HCT116 (cell line): Measurements from ENCODE around the gene TRIM29. TPM values are rescaled to one million over a fixed set of nuclear protein-coding genes. Genes with fewer than 3 reads are reported as not detected.

Experiments used
- ATAC-seq: fragments of 200-7000 bp; cut with Tn5 transposase; 2 replicates; pipeline ENCODE4 v1.9.1; 2020; ENCODE audit warnings: mild to moderate bottlenecking, moderate library complexity
- BruUV-seq: library from RNA; stranded (reverse); fragments of 400-500 nt; replicated peaks from 2 replicates; lab custom pipeline; 2021; lab: Mats Ljungman, UMichigan
- CTCF ChIA-PET: fragments of 300-600 bp; sonication (Branson Sonifier 250); formaldehyde crosslinking; loops from one replicate; lab custom pipeline; 2021; ENCODE audit warnings: antibody characterized with exemption; lab: Charles Lee
- POLR2A ChIA-PET: fragments of 300-600, 350-600 bp; sonication (Branson Sonifier 250); formaldehyde crosslinking; loops from one replicate; lab custom pipeline; 2021; ENCODE audit warnings: antibody characterized with exemption; lab: Charles Lee
- RAD21 ChIA-PET, 2 experiments: fragments of 300-600 bp; sonication (Branson Sonifier 250); formaldehyde crosslinking; loops; one replicate each; lab custom pipeline; 2023; ENCODE audit warnings: low total read pairs in 2 of 2; ENCODE audit not compliant: uncharacterized antibody in 2 of 2, unreplicated experiment in 2 of 2, low non-redundant PET in 1 of 2; lab: Charles Lee
- DNase-seq: peaks from one replicate; pipeline ENCODE4 v3.0.0-alpha.2; 2010; ENCODE audit warnings: low read depth, low spot score
- H2AFZ ChIP-seq: fragments of 200-600 bp; shearing (Covaris generic), sonication (generic); 2 replicates; pipeline ENCODE4 v1.6.1; 2017; ENCODE audit warnings: low read depth, mixed run types, mixed read lengths, antibody characterized with exemption, low read length; ENCODE audit not compliant: poor library complexity, severe bottlenecking
- H3K27ac ChIP-seq: 2 replicates; pipeline ENCODE4 v1.5.1; 2012; ENCODE audit warnings: low read depth, low read length
- H3K27me3 ChIP-seq: fragments of 200-600 bp; sonication (generic); 2 replicates; pipeline ENCODE4 v1.6.1; 2016; ENCODE audit warnings: mixed run types, low read length, mixed read lengths; ENCODE audit not compliant: insufficient read depth
- H3K36me3 ChIP-seq, 2 experiments: fragments of 200-500 bp in 1 of 2; fragments of 200-600 bp in 1 of 2; sonication (Bioruptor generic) in 1 of 2; sonication (generic) in 1 of 2; 2 replicates each; pipeline versions ENCODE4 v1.5.1 to v1.6.1; 2014 to 2016; ENCODE audit warnings: low read length in 2 of 2, inconsistent platforms in 1 of 2, mixed read lengths in 1 of 2, mixed run types in 1 of 2; ENCODE audit not compliant: insufficient read depth in 2 of 2, control insufficient read depth in 1 of 2
- H3K4me1 ChIP-seq, 2 experiments: fragments of 200-600 bp in 1 of 2; sonication (generic) in 1 of 2; 2 replicates each; pipeline versions ENCODE4 v1.5.1 to v1.6.1; 2012 to 2017; ENCODE audit warnings: low read length in 2 of 2, inconsistent platforms in 1 of 2, mild to moderate bottlenecking in 1 of 2, mixed read lengths in 1 of 2, mixed run types in 1 of 2, moderate library complexity in 1 of 2; ENCODE audit not compliant: insufficient read depth in 2 of 2, control insufficient read depth in 1 of 2
- H3K4me2 ChIP-seq: fragments of 200-600 bp; sonication (generic); 2 replicates; pipeline ENCODE4 v1.6.1; 2017; ENCODE audit warnings: mixed run types, low read length, mixed read lengths
- H3K4me3 ChIP-seq, 2 experiments: fragments of 200-600 bp in 1 of 2; sonication (generic) in 1 of 2; replicated peaks in 1 of 2; 2 replicates each; pipeline ENCODE4 v1.5.1; 2011 to 2016; ENCODE audit warnings: low read length in 2 of 2, control low read depth in 1 of 2, low read depth in 1 of 2, mild to moderate bottlenecking in 1 of 2, mixed read lengths in 1 of 2, mixed run types in 1 of 2
- H3K79me2 ChIP-seq: fragments of 200-600 bp; sonication (generic); 2 replicates; pipeline ENCODE4 v1.6.1; 2017; ENCODE audit warnings: mild to moderate bottlenecking, mixed run types, low read length, moderate library complexity, mixed read lengths; ENCODE audit not compliant: insufficient read depth
- H3K9ac ChIP-seq: fragments of 200-600 bp; sonication (generic); 2 replicates; pipeline ENCODE4 v1.6.1; 2016; ENCODE audit warnings: low read length, mixed read lengths
- H3K9me2 ChIP-seq: fragments of 200-600 bp; sonication (generic), shearing (Covaris generic); 2 replicates; pipeline ENCODE4 v1.6.1; 2017; ENCODE audit warnings: mixed run types, mild to moderate bottlenecking, moderate library complexity; ENCODE audit not compliant: insufficient read depth
- H3K9me3 ChIP-seq, 2 experiments: fragments of 200-500 bp in 1 of 2; fragments of 200-600 bp in 1 of 2; sonication (Bioruptor generic) in 1 of 2; sonication (generic) in 1 of 2; 2 replicates each; pipeline ENCODE4 v1.6.1; 2014 to 2017; ENCODE audit warnings: low read length in 2 of 2, mixed read lengths in 2 of 2, inconsistent platforms in 1 of 2, low read depth in 1 of 2, mild to moderate bottlenecking in 1 of 2, mixed run types in 1 of 2, moderate library complexity in 1 of 2; ENCODE audit not compliant: control insufficient read depth in 1 of 2, insufficient read depth in 1 of 2
- H4K20me1 ChIP-seq: fragments of 200-600 bp; sonication (generic), shearing (Covaris generic); 2 replicates; pipeline ENCODE4 v1.6.1; 2017; ENCODE audit warnings: mixed run types, mild to moderate bottlenecking, moderate library complexity; ENCODE audit not compliant: insufficient read depth
- CEBPB ChIP-seq: IDR thresholded peaks from 2 replicates; pipeline ENCODE4 v1.6.1; 2012; ENCODE audit warnings: low read depth
- EGR1 ChIP-seq: IDR thresholded peaks from 2 replicates; pipeline ENCODE4 v1.6.1; 2012; ENCODE audit warnings: low read depth
- ELF1 ChIP-seq: IDR thresholded peaks from 2 replicates; pipeline ENCODE4 v1.6.1; 2012; ENCODE audit warnings: low read depth, borderline replicate concordance
- EZH2 ChIP-seq: fragments of 200-600 bp; sonication (generic); IDR thresholded peaks from 2 replicates; pipeline ENCODE4 v1.6.1; 2017; ENCODE audit warnings: antibody characterized with exemption, mixed run types
- EZH2phosphoT487 ChIP-seq: fragments of 200-600 bp; IDR thresholded peaks from 2 replicates; pipeline ENCODE4 v1.6.1; 2018; ENCODE audit warnings: antibody characterized with exemption, borderline replicate concordance
- FOSL1 ChIP-seq: IDR thresholded peaks from 2 replicates; pipeline ENCODE4 v1.6.1; 2012; ENCODE audit warnings: low read depth
- POLR2A ChIP-seq: IDR thresholded peaks from 2 replicates; pipeline ENCODE4 v1.7.0; 2011; ENCODE audit warnings: borderline replicate concordance; ENCODE audit not compliant: insufficient read depth, insufficient read length; ENCODE audit errors: extremely low read depth
- POLR2AphosphoS5 ChIP-seq: IDR thresholded peaks from 2 replicates; pipeline ENCODE4 v1.6.1; 2011; ENCODE audit warnings: mild to moderate bottlenecking, low read depth, low read length, moderate library complexity
- RAD21 ChIP-seq: IDR thresholded peaks from 2 replicates; pipeline ENCODE4 v1.6.1; 2012; ENCODE audit warnings: low read depth, mild to moderate bottlenecking
- SIN3A ChIP-seq: IDR thresholded peaks from 2 replicates; pipeline ENCODE4 v1.6.1; 2012; ENCODE audit warnings: low read depth
- SP1 ChIP-seq: IDR thresholded peaks from 2 replicates; pipeline ENCODE4 v1.6.1; 2012; ENCODE audit warnings: low read depth
- SRF ChIP-seq: IDR thresholded peaks from 2 replicates; pipeline ENCODE4 v1.6.1; 2012; ENCODE audit warnings: low read depth
- TCF7L2 ChIP-seq: IDR thresholded peaks from 2 replicates; pipeline ENCODE4 v1.7.0; 2011; ENCODE audit warnings: borderline replicate concordance, inconsistent platforms; ENCODE audit not compliant: insufficient read depth, insufficient read length; ENCODE audit errors: extremely low read depth
- YY1 ChIP-seq: IDR thresholded peaks from 2 replicates; pipeline ENCODE4 v1.6.1; 2011; ENCODE audit warnings: low read length, low read depth, moderate library complexity, mild to moderate bottlenecking; ENCODE audit not compliant: insufficient replicate concordance; ENCODE audit errors: extremely low read depth
- ZFX ChIP-seq: fragments of 450-650 bp; IDR thresholded peaks from 2 replicates; pipeline ENCODE4 v1.6.1; 2017
- ZNF274 ChIP-seq: fragments of 200-500 bp; sonication (Bioruptor generic); IDR thresholded peaks from 2 replicates; pipeline ENCODE4 v1.6.1; 2014; ENCODE audit warnings: mild to moderate bottlenecking, low read depth, low read length, inconsistent platforms
- intact Hi-C: fragments of 100-400 bp; cut with micrococcal nuclease; formaldehyde crosslinking; loops from 2 replicates; pipeline ENCODE4 v1.10.0; 2022
- total RNA-seq: library from RNA; stranded (reverse); gene quantifications from one replicate; pipeline ENCODE4 v1.2.1, GENCODE V29; 2021; ENCODE audit not compliant: unreplicated experiment
- TF ChIP-seq, protein P1 (sequence below), 3 experiments: fragments of 200-600 bp in 1 of 3; sonication (generic) in 1 of 3; IDR thresholded peaks in 2 of 3; conservative IDR thresholded peaks in 1 of 3; 2 replicates each; pipeline ENCODE4 v1.5.1; 2012 to 2017; ENCODE audit warnings: low read depth in 2 of 3, low read length in 2 of 3, antibody characterized with exemption in 1 of 3, borderline replicate concordance in 1 of 3, control low read depth in 1 of 3, mild to moderate bottlenecking in 1 of 3, mixed read lengths in 1 of 3, mixed run types in 1 of 3, moderate library complexity in 1 of 3; ENCODE audit not compliant: insufficient read depth in 1 of 3
- TF ChIP-seq, protein P2 (sequence below): IDR thresholded peaks from 2 replicates; pipeline ENCODE4 v1.6.1; 2012
- TF ChIP-seq, protein P3 (sequence below): IDR thresholded peaks from 2 replicates; pipeline ENCODE4 v1.6.1; 2012; ENCODE audit warnings: low read depth
- TF ChIP-seq, protein P4 (sequence below): IDR thresholded peaks from 2 replicates; pipeline ENCODE4 v1.6.1; 2012

TRIM29 gene
- total RNA-seq, 1 experiment from 2014 or later: 0.54 TPM

DNA sequence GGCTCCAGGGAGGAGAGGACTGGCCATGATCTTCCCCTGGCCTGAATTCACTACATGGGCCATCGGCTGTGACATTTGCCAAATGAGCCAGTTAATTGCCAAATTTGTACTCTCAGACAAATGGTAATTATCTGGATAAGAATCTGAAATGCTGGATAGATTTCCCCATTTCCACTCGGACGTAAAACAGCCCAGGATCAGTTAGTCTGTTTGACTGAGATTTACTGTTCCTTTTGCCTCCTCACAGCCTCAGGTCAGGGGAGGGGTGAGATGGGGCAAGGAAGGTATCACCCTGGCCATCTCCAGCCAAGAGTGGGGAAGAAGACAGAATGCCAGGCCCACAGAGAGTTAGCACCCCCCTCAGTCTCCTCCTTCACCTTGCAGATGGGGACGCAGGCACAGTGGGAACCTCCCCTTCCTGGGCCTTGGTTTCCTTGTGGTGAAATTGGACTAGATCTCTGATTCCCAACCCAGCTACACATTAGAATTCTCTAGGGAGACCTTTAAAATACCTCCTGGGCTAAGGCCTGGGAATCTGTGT is 5.2 kb downstream of the TRIM29 start:
- Histone ChIP-seq H3K27me3 (no peaks in the 10 kb centered on the region; the same call in 1 of the 2 replicates), H3K4me2 (no peak overlapping the region), H3K9me2 (no peaks in the 10 kb centered on the region), H3K4me3 (no peak overlapping the region), H3K9me3 (no peaks in the 10 kb centered on the region), H3K9ac (no peak overlapping the region), H2AFZ (no peak overlapping the region), H3K4me1 (peaks cover 0 to 3% of the 10 kb centered on the region in 2 experiments; a peak in 1 of 4 replicates), H3K79me2 (no peaks in the 10 kb centered on the region), H3K27ac (no peak overlapping the region), H3K36me3 (no peaks in the 10 kb centered on the region), H4K20me1 (no peaks in the 10 kb centered on the region)
- TF ChIP-seq, protein P1, sequence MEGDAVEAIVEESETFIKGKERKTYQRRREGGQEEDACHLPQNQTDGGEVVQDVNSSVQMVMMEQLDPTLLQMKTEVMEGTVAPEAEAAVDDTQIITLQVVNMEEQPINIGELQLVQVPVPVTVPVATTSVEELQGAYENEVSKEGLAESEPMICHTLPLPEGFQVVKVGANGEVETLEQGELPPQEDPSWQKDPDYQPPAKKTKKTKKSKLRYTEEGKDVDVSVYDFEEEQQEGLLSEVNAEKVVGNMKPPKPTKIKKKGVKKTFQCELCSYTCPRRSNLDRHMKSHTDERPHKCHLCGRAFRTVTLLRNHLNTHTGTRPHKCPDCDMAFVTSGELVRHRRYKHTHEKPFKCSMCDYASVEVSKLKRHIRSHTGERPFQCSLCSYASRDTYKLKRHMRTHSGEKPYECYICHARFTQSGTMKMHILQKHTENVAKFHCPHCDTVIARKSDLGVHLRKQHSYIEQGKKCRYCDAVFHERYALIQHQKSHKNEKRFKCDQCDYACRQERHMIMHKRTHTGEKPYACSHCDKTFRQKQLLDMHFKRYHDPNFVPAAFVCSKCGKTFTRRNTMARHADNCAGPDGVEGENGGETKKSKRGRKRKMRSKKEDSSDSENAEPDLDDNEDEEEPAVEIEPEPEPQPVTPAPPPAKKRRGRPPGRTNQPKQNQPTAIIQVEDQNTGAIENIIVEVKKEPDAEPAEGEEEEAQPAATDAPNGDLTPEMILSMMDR (IDR thresholded peaks at IDR 0.05 in 2 of 3, conservative IDR thresholded peaks at IDR 0.05 in 1 of 3; ENCODE audit: borderline replicate concordance in 1 of 3, insufficient read depth in 1 of 3, low read depth in 2 of 3, low read length in 2 of 3): no peak
- no peak for TF ChIP-seq CEBPB
- TF ChIP-seq POLR2AphosphoS5: no peak
- TF ChIP-seq TCF7L2: no peak
- TF ChIP-seq EGR1: no peak
- TF ChIP-seq SIN3A: no peak
- no peak for TF ChIP-seq SP1
- no peak for TF ChIP-seq ZNF274
- TF ChIP-seq, protein P2, sequence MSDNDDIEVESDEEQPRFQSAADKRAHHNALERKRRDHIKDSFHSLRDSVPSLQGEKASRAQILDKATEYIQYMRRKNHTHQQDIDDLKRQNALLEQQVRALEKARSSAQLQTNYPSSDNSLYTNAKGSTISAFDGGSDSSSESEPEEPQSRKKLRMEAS: no peak
- TF ChIP-seq EZH2phosphoT487: no peak
- TF ChIP-seq ELF1: no peak
- no peak for TF ChIP-seq ZFX
- TF ChIP-seq, protein P3, sequence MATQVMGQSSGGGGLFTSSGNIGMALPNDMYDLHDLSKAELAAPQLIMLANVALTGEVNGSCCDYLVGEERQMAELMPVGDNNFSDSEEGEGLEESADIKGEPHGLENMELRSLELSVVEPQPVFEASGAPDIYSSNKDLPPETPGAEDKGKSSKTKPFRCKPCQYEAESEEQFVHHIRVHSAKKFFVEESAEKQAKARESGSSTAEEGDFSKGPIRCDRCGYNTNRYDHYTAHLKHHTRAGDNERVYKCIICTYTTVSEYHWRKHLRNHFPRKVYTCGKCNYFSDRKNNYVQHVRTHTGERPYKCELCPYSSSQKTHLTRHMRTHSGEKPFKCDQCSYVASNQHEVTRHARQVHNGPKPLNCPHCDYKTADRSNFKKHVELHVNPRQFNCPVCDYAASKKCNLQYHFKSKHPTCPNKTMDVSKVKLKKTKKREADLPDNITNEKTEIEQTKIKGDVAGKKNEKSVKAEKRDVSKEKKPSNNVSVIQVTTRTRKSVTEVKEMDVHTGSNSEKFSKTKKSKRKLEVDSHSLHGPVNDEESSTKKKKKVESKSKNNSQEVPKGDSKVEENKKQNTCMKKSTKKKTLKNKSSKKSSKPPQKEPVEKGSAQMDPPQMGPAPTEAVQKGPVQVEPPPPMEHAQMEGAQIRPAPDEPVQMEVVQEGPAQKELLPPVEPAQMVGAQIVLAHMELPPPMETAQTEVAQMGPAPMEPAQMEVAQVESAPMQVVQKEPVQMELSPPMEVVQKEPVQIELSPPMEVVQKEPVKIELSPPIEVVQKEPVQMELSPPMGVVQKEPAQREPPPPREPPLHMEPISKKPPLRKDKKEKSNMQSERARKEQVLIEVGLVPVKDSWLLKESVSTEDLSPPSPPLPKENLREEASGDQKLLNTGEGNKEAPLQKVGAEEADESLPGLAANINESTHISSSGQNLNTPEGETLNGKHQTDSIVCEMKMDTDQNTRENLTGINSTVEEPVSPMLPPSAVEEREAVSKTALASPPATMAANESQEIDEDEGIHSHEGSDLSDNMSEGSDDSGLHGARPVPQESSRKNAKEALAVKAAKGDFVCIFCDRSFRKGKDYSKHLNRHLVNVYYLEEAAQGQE: no peak
- no peak for TF ChIP-seq SRF
- TF ChIP-seq, protein P4, sequence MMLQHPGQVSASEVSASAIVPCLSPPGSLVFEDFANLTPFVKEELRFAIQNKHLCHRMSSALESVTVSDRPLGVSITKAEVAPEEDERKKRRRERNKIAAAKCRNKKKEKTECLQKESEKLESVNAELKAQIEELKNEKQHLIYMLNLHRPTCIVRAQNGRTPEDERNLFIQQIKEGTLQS: no peak
- TF ChIP-seq EZH2: no peak
- no peak for TF ChIP-seq RAD21
- TF ChIP-seq POLR2A: no peak
- TF ChIP-seq FOSL1: no peak
- no peak for TF ChIP-seq YY1
- ChIA-PET CTCF (no interaction called here), RAD21 (no interaction called here), POLR2A (no interaction called here)
- intact Hi-C loops: no loop called here
- DNase-seq (no peak), ATAC-seq (no peak)
- BruUV-seq: no TSS peak
